GM19467 (cell line): Measurements from ENCODE around the gene TCF20.

Source experiments
- ATAC-seq: cut with Tn5 transposase; IDR thresholded peaks from one replicate; pipeline ENCODE4 v1.9.1; 2021; ENCODE audit warnings: mild to moderate bottlenecking, moderate library complexity; ENCODE audit not compliant: unreplicated experiment

TCF20 gene

GRCh38 chr22:42301077-42301741 is 30.8 kb upstream of the TCF20 start:
- ATAC-seq: no peak

GRCh38 chr22:42300259-42301076 is 30.0 kb upstream of the TCF20 start:
- ATAC-seq: no peak

- no peak for ATAC-seq
These were observed 29.3 kb upstream of the TCF20 start for GRCh38 chr22:42299586-42300258.

DNA sequence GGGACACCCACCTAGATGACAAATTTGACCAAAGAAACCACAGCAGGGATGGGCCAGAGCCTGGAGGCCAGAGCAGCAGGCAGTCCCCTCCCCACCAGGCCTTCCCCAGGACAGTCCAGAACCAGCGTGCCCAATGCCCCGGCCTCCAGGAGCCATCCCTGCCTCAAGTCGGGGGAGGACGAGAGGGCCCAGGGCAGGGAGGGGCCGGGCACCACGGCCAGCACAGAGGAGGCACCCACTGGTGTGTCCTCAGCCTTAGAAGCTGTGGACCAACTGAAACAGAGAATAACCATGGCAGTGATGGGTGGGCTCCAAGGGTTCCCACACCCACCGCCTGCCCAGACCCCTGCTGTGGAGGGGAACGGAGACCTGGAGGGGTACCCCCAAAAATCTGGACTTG is 28.3 kb upstream of the TCF20 start:
- ATAC-seq: no peak

DNA sequence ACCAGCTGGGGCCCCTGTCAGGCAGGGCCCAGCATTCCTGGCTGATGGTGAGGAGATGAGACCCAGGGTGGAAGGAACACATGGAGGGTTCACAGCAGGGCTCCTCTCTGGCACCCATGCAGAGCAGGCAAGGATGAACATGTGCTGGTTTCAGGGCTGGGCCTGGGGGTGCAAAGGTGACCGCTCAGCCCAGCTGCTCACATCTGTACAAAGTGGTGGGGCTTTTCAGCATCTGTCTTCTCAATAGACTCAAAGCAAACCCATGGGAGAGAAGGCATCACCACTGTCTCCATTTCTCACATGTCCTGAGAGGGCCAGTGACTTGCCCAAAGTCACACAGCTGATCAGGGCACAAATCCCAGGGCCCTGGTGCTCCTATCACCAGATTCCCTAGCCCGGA is 27.3 kb upstream of the TCF20 start:
- no peak for ATAC-seq

DNA sequence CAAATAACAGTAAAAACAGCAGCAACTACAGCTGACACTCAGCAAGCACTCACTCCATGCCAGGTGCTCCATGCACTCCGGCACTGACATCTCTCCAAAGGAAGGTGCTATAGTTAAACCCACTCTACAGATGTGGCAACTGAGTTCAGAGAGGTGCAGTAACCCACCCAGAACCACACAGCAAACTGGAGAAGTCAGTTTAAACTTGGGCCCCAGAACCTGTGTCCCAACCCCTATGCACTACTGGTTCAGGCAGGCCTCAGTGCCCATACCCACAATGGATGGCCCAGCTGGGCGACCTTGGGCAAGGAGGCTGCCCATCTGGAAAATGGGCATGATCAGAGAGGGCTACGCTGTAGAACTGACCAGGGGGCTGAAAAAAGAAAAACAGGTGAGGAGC is 26.4 kb upstream of the TCF20 start:
- no peak for ATAC-seq

DNA sequence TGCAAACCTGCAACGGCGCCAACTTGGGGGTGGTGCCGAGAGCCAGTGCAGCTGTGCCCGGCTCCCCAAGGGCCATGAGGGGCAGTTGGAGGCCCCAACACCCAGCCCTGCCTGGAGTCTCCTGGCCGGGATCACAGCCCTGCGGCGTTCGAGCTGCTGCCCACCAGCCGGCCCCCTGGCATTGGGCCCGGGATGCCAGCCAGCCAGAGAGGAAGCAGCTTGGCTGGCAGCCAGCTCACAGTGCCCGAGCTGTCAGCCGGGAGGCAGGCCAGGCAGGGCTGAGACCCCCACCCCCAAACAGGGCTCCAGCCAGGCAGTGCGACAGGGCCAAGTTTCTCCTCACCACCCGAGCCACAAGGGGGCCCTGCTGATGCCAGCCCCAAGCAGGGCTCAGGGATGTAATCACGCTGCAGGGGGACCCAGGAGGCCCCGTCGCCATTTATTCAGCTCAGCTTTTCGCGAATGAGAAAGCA is 26.0 kb upstream of the TCF20 start:
- no peak for ATAC-seq

- no peak for ATAC-seq
These were observed 23.9 kb upstream of the TCF20 start for GRCh38 chr22:42294034-42294985.

DNA sequence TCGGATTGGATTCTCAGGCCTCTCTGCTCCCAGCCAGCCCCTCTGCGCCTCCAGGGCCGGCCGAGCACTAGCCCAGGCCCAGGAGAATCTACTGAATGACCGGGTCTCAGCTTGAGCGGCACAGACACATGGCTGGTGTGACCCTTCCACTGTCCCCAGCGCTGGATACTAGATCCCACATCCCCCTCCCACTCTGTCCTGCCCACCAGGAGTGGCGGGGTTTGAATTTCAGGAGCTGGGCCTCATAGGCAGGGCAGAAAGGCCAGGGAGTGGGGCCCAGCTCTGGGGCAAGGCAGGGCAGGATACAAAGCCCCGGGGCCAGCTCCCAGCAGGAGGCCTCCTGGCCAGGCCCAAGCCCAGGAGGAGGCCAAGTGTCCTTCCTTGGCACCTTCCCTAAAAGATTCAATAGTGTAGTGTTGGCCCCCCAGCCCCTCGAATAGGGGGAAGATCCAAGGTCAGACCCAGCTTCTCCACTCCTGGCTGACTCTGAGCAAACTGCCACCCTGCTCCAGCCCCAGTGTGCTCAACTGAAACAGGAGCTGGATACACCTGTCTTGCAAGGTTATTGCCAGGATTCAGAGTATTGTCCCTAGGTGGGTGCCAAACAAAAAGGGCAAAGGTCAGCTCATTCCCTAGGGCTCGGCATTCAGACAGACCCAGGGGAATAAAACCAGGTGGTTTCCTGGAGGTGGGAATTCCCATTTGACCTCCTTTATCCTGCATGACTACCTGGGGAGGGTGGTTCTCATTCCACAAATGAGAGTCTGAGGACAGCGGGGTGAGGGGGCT is 22.5 kb upstream of the TCF20 start:
- ATAC-seq: no peak

GRCh38 chr22:42291287-42291686 is 20.8 kb upstream of the TCF20 start:
- no peak for ATAC-seq

DNA sequence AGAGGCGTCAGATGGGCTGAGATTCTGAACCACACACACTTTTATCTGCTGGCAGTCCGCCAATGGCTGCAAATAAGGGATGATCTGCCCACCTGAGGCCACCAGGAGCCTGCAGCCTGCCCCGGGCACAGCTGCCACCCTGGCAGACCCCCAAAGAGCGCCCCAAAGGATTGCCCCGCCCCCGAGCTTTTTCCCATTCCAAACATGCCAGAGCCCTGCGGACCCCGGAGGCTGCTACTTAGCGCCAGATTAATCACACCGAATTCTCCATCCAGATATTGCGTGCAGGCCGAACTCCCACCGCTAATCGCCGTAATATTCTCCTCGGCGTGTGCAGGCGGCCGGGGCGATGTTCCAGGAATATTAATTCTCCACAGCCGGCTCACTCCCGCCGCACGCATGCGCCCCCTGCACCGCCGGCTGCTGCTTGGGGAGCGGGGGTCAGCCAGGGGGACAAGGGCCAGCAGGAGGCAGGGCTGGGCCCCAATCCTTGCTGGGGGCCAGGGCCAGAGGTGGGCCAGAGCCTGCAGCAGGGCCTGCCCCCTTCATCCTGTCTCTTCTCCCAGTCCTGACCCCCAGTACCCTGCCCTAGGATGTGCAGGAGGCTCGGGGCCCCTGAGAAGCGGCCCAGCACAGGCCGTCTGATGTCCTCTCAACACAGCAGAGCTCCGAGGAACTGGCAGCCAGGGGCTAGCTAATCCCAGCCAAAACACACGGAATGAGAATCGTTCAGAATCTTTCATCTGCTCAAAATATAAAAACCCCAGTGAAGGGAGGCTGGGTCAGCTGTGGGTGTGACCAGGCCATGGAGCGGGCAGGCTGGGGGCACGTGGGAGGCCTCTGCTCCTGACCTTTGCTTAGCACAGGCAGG is 19.5 kb upstream of the TCF20 start:
- no peak for ATAC-seq

- ATAC-seq: no peak
These were observed 18.3 kb upstream of the TCF20 start for GRCh38 chr22:42288791-42289190.

DNA sequence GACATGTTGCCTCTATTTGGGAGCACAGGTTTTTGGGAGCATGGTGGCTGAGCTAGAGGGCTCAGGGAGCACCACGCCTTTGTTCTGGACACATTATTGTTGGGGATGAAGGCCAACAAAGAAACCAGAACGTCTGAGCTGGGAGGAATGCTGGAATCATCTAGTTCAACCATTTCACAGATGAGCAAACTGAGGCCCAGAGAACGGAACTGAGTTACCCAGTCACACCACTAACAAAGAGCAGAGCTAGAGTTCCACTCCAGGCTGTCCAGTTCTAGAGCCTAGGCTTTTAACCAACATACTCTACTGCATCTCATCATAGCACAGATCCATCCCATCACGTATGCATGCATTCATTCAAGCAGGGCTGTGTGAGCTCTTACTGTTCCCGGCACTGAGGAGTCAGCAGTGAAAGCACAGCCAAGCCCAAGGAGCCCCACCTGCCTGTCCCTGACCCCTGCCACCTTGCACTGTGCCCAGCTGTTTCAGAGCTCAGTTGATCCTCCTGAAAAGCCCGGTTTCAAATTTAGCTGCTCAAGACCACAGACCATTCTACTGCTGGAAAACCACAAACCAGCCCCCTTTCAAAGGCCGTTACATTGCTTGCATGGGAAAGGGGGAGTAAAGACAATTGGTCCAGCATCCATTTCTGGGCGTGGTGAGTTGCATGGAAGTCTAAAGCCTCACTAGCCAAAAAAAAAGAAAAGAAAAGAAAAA is 16.9 kb upstream of the TCF20 start:
- ATAC-seq: no peak

DNA sequence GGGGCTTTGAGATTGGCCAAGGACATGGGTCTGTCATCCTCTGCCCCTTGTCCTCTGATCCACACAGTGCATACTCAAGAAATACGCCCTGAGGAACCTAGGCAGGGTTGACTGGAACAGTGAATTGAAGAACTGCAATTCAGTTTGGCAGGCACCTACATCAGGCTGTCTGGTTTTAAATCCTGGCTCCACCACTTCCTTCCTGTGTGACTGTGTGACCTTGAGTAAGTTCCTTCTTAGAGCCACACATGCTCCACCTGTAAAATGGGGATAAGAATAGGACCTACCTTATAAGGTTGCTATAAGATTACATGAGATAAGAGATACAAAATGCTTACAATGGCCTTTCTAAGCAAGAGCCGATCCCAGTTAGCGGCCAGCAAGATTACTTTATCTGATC is 15.8 kb upstream of the TCF20 start:
- ATAC-seq: no peak

GRCh38 chr22:42285604-42286003 is 15.2 kb upstream of the TCF20 start:
- ATAC-seq: no peak

- no peak for ATAC-seq
These were observed 14.3 kb upstream of the TCF20 start for GRCh38 chr22:42284643-42285181.

GRCh38 chr22:42284202-42284591 is 13.7 kb upstream of the TCF20 start:
- no peak for ATAC-seq
